ENCODE measurements around the gene FAH. TPM values are rescaled to one million over a fixed set of nuclear protein-coding genes. Genes with fewer than 3 reads are reported as not detected.

Gene FAH
- total RNA-seq, result 10 to 100 TPM; 16.1 to 21.9 TPM

GRCh38 chr15:80152896-80153876 is at the start of gene FAH:
Gene FAH, plus strand, starts transcription at chr15:80152999. Its CDS starts 56 bp downstream, at chr15:80153055.
- Histone ChIP-seq H3K36me3 (no peaks in the 10 kb centered on the region), H3K4me3 (peak within 1 kb of the TSS; percentile 87), H3K27me3 (replicated peaks; ENCODE audit: insufficient read depth) (no peaks in the 10 kb centered on the region), H3K27ac (peak within 1 kb of the TSS; percentile 39 to 75), H3K9me3 (no peaks in the 10 kb centered on the region), H3K4me1 (ENCODE audit: control insufficient read depth in 1 of 2, low read depth in 2 of 2) (peaks cover 17 to 23% of the 10 kb centered on the region in 2 donors)
- ATAC-seq (ENCODE audit: insufficient number of reproducible peaks, low FRiP score, low read depth) (peak; percentile 32), DNase-seq (ENCODE audit: low spot score) (no peak)
- TF ChIP-seq CTCF (IDR thresholded peaks at IDR 0.05), result no peak

GRCh38 chr15:80105193-80105592 is 47.6 kb upstream of the FAH start:
- Histone ChIP-seq H3K27ac (no peak overlapping the region), H3K4me3 (no peak overlapping the region), H3K4me1 (ENCODE audit: control insufficient read depth in 1 of 2, low read depth in 2 of 2) (peaks cover 0 to 9% of the 10 kb centered on the region in 2 donors), H3K9me3 (no peaks in the 10 kb centered on the region), H3K27me3 (replicated peaks; ENCODE audit: insufficient read depth) (no peaks in the 10 kb centered on the region), H3K36me3 (no peaks in the 10 kb centered on the region)
- DNase-seq (ENCODE audit: low spot score) (no peak), ATAC-seq (ENCODE audit: insufficient number of reproducible peaks, low FRiP score, low read depth) (no peak)
- TF ChIP-seq CTCF (IDR thresholded peaks at IDR 0.05), result no peak

- Histone ChIP-seq H3K27me3 (replicated peaks; ENCODE audit: insufficient read depth) (no peaks in the 10 kb centered on the region), H3K4me3 (no peak overlapping the region), H3K4me1 (ENCODE audit: control insufficient read depth in 1 of 2, low read depth in 2 of 2) (peaks cover 0 to 9% of the 10 kb centered on the region in 2 donors), H3K9me3 (no peaks in the 10 kb centered on the region), H3K36me3 (no peaks in the 10 kb centered on the region), H3K27ac (no peak overlapping the region)
- TF ChIP-seq CTCF (IDR thresholded peaks at IDR 0.05), result no peak
- DNase-seq (ENCODE audit: low spot score) (no peak), ATAC-seq (ENCODE audit: insufficient number of reproducible peaks, low FRiP score, low read depth) (no peak)
These were observed 47.2 kb upstream of the FAH start for GRCh38 chr15:80105595-80105994.

- no peak for TF ChIP-seq CTCF (IDR thresholded peaks at IDR 0.05)
- DNase-seq (ENCODE audit: low spot score) (no peak), ATAC-seq (ENCODE audit: insufficient number of reproducible peaks, low FRiP score, low read depth) (no peak)
- Histone ChIP-seq H3K9me3 (no peaks in the 10 kb centered on the region), H3K4me1 (ENCODE audit: control insufficient read depth in 1 of 2, low read depth in 2 of 2) (peaks cover 0 to 9% of the 10 kb centered on the region in 2 donors), H3K27ac (no peak overlapping the region), H3K27me3 (replicated peaks; ENCODE audit: insufficient read depth) (no peaks in the 10 kb centered on the region), H3K4me3 (no peak overlapping the region), H3K36me3 (no peaks in the 10 kb centered on the region)
These were observed 46.7 kb upstream of the FAH start for GRCh38 chr15:80106051-80106450.

GRCh38 chr15:80107204-80107603 is 45.6 kb upstream of the FAH start:
- Histone ChIP-seq H3K4me3 (no peak overlapping the region), H3K36me3 (no peaks in the 10 kb centered on the region), H3K27me3 (replicated peaks; ENCODE audit: insufficient read depth) (no peaks in the 10 kb centered on the region), H3K9me3 (no peaks in the 10 kb centered on the region), H3K4me1 (ENCODE audit: control insufficient read depth in 1 of 2, low read depth in 2 of 2) (peaks cover 0 to 9% of the 10 kb centered on the region in 2 donors), H3K27ac (no peak overlapping the region)
- DNase-seq (ENCODE audit: low spot score), result no peak
- ATAC-seq (ENCODE audit: insufficient number of reproducible peaks, low FRiP score, low read depth), result no peak
- no peak for TF ChIP-seq CTCF (IDR thresholded peaks at IDR 0.05)
